GM12873 (cell line): ENCODE measurements around the gene JOSD1.

Source experiments
- TF ChIP-seq, protein P1 (sequence below): IDR thresholded peaks from 2 replicates; pipeline ENCODE4 v1.5.1; 2012; ENCODE audit warnings: low read depth, mild to moderate bottlenecking, moderate library complexity, low read length, control low read depth; ENCODE audit not compliant: insufficient read depth; ENCODE audit errors: missing control alignments

The JOSD1 gene

DNA sequence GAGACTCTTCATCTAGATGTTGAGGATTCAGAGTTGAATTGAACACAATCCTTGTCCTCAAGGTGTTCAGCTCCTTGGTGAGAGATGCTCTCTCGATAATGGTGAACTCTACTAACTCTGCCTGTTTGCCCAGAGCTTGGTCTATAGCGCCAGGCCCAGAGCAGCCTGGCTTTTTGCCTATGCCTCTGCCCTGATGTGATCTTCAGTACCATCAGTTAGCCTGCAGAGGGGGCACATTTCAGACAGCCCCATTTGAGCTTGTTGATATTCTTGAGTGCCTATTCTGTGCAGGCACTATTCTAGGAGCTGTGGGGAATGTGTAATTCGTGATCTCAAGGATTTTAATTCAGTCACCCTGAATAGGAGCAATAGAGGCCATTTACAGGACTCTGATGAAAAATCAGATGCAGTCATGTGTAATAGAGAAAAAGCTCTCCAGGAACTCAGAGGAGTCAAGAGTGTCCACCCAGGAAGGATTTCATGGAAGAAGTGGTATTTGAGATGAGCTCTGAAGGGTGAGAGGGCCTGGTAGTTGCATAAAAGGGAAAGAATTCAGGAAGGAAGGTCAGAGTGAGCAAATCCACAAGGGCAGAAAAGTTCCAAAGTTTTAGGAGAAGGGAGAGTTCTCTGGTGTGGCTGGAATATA, 24.3 kb upstream of the JOSD1 start:
- TF ChIP-seq, protein P1, sequence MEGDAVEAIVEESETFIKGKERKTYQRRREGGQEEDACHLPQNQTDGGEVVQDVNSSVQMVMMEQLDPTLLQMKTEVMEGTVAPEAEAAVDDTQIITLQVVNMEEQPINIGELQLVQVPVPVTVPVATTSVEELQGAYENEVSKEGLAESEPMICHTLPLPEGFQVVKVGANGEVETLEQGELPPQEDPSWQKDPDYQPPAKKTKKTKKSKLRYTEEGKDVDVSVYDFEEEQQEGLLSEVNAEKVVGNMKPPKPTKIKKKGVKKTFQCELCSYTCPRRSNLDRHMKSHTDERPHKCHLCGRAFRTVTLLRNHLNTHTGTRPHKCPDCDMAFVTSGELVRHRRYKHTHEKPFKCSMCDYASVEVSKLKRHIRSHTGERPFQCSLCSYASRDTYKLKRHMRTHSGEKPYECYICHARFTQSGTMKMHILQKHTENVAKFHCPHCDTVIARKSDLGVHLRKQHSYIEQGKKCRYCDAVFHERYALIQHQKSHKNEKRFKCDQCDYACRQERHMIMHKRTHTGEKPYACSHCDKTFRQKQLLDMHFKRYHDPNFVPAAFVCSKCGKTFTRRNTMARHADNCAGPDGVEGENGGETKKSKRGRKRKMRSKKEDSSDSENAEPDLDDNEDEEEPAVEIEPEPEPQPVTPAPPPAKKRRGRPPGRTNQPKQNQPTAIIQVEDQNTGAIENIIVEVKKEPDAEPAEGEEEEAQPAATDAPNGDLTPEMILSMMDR: peak; percentile 65

DNA sequence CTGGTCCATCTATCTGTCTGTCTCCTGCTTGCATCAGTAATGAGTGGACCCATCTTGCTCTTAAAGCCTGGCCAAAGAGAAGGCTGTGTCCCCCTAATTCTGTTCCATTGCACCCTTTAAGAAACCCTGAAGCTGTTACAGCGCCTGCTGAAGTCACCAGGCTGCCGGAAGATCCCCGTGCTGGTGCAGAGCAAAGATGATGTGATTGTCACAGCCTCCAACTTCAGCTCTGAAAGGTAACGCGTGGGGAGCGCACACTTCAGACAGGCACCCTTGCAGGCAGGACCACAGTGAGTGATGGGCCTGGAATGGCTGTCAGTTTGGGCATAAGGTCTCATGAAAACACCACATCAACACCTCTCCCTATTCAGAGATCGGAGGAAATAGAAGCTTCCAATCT, 23.4 kb upstream of the JOSD1 start:
- TF ChIP-seq, protein P1: no peak

DNA sequence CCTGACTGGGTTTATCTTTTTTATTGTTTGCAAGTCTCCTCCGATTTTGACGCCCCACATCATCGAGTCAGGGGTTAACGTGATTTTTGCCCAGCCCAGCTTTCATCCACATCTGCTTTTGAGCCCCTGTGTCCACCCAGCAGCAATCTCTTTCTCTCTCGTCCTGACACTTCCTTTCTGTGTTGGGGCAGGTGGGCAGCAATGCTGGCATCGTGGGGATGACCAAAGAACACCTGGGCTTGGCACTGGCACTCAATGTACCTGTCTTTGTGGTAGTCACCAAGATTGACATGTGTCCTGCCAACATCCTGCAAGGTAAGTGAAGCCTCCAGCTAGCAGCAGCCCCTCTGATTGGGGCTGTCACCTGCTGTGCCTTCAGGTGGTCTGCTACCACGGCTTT, 20.8 kb upstream of the JOSD1 start:
- TF ChIP-seq, protein P1: no peak

DNA sequence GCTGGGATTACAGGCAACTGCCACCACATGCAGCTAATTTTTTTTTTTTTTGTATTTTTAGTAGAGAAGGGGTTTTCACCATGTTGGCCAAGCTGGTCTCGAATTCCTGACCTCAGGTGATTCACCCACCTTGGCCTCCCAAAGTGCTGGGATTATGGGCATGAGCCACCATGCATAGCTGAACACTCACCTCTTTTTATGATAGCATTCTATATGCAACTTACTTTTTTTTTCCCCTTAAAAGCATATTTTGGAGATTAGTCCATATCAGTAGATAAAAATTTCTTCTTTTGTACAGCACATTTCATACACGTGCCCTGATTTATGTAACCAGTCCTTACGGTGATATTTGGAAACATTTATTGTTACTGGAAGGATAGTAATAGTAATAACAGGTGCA, 19.6 kb upstream of the JOSD1 start:
- TF ChIP-seq, protein P1: no peak

DNA sequence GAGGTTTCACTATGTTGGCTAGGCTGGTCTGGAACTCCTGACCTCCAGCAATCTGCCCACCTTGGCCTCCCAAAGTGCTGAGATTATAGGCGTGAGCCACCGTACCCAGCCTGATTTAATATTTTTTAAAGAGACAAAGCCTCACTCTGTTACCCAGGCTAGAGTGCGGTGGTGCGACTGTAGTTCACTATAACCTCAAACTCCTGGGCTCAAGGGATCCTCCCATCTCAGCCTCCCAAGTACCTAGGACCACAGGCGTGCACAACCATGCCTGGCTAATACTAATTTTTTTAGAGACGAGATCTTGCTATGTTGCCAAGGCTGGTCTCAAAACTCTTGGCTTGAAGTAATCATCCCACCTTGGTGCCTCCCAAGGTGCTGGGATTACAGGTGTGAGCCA, 18.5 kb upstream of the JOSD1 start:
- TF ChIP-seq, protein P1: no peak

DNA sequence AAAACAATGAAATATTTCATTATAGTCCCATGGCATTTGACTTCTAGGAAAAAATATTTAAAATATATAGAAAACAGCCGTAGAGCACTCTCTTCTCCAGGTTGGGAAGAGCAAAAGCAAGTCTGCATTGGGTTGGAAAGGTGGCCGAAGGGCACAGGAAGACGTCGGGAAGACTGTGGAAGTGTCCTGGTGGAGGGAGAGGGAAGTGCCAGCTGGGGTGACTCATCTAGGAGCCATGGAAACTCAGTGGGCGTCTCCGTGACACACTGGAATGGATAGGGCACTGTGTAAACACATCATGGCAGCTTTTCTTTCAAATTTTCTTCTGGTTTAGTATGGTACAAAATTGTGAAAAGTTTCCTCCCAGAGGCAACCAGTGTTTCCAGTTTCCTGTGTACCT, 17.7 kb upstream of the JOSD1 start:
- TF ChIP-seq, protein P1: peak; percentile 25

DNA sequence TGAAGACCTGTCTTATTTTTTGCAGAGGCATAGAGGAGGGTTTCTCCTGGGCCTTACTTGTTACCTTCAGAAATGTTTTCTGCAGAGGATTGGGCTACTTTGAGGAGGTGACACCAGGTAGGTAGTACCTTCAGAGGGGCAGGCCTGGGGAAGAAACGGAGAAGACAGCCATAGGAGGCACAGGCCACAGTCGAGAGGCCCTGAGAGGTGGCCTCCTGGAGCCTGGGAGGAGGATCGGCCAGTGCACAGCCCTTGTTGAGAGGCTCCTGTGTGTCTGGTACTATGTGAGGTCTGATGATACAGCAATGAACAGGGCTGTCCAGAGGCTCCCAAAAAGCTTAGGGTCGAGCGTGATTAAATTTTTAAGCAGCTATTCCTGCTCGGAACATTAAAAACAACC, 16.5 kb upstream of the JOSD1 start:
- TF ChIP-seq, protein P1: no peak

DNA sequence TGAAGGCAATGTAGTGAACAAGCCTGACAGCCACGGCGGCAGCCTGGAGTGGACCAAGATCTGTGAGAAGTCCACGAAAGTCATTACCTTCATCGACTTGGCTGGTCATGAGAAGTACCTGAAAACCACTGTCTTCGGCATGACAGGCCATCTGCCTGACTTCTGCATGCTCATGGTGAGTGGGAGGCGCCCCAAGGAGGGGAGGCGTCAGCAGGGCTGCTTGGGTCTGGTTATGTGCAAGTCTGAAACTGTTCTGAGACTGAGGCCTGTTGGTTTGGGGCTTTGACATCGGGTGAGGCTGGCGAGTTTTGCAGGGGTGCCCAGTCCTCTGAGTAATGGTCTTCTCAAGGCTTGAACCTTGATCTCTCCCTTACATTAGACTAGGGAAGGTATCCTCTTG, 16.1 kb upstream of the JOSD1 start:
- TF ChIP-seq, protein P1: no peak
